ENCODE results near the gene TNNC2.

The TNNC2 gene

DNA sequence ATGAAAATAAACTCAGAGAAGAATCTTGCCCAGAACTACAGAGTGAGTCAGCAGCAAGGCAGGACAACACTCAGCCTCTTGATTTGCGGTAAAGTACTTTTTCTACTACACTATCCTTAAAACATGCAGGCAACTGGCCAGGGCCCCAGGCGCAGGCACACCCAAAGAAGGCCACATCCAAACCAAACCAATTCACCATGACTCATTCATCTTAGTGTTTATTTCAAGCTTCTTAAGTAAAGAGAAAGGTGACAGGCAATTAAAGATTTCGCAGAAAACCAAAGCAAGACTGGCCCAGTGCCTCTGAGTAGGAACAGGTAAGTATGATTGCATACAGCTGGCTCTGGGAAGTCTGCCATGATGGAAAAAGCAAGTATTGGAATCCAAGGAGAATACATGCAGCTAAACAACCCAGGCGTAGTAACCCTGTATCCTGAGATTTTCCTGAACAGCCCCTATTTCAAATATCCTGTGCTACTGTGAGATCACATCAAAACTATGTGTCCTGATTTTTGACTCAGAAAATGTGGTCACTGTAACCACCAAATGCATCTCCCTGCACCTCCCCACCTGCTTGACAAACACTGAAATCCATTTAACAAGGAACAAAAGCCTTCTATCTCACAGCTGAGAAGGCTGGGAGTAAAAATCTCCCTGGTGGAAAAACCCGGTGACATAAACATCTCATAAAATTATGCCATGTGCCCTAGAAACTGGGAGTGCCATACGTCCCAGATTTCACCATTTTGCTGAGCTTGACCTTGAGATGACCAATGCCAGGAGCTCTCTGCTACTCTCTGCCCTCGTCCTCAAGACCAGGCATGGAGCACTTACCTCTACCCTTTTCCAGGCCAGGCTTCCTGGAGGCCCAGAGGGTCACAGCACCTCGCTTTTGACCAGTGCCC, 47.8 kb downstream of the TNNC2 start:
- no peak for DNase-seq

DNA sequence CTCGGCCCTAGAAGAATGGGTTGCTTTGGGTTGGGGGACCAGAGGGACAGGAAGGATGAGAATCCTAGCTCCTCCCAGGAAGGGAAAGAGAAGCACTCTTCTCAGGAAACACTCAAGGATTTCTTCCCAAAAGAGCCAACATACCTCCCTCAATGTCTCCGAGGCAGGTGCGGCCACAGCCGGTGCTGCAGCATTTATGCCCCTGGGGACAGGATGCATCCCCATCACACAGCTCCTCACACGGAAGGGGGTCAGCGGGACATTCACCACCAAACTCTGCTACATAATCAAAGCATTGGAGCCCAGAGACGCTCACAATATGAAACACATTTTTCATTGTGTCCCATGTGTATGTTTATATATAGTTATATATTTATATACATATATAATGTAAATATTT, 50.2 kb downstream of the TNNC2 start:
- no peak for DNase-seq

DNA sequence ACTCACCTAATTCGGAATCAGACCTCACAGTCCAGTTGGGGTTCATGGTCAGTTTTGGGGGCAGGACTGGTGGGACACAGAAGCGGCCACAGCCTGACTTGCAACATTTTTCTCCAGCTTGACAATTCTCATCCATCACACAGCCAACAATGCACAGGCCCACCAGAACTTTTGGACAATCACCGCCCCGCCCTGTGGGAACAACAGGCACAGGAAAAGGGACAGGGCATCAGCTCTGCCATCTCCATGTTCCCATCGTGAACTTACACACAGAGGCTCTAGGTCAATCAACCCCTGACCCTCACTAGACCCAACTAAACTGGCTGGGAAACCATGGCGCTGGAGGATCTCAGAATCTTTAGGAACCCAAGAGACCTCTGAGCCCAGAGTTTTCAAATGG, 51.7 kb downstream of the TNNC2 start:
- no peak for DNase-seq

DNA sequence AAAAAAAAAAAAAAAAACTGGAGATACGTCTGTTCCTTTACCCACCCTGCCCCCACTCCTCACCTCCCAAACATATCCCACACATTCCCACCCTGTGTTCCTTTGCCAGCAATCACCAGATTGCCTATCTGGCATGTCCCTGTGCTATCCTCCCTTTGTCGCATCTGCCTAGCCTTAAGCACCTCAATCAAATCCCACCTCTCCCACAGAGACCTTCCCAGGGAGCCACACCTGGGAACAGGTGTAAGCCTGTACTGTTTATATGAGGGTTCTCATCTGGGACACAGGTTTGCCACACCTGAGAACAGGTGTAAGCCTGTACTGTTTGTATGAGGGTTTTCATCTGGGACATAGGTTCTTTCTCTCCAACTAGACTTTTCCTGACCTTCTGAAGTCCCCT, 52.2 kb downstream of the TNNC2 start:
- no peak for DNase-seq

Measured in SIG-M5 (cell line).